ENCODE measurements around the gene GPR149.
"Not testable (repeated sequence)": the region's sequence is repeated elsewhere in the genome, so short reads cannot be mapped to it uniquely, and the experiment has no call there.

Gene GPR149, protein sequence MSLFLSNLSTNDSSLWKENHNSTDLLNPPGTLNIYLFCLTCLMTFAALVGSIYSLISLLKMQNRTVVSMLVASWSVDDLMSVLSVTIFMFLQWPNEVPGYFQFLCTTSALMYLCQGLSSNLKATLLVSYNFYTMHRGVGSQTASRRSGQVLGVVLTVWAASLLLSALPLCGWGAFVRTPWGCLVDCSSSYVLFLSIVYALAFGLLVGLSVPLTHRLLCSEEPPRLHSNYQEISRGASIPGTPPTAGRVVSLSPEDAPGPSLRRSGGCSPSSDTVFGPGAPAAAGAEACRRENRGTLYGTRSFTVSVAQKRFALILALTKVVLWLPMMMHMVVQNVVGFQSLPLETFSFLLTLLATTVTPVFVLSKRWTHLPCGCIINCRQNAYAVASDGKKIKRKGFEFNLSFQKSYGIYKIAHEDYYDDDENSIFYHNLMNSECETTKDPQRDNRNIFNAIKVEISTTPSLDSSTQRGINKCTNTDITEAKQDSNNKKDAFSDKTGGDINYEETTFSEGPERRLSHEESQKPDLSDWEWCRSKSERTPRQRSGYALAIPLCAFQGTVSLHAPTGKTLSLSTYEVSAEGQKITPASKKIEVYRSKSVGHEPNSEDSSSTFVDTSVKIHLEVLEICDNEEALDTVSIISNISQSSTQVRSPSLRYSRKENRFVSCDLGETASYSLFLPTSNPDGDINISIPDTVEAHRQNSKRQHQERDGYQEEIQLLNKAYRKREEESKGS

DNA sequence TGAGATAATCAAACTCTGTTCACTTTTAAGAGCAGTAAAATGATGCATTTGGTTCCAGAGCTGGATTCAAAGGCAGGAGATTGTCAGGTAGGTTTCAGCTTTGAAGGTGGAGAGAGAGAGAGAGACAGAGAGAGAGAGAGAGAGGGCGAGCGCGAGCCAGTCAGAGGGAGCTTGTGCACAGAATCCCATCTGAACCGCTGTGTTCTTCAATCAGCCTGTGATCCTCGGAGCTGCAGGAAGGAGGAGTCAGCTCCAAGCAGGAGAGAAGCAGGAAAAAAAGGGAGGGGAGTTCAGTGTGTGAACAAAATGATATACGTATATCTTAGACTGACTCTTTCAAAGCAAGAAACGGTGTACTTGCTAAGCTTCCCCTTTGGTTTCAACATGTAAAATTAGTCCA is at the start of gene GPR149:
Gene GPR149 (minus strand): TSS at position 177 of the 400 bp plus-strand sequence. CDS start 575 bp downstream, outside the sequence.
- DNase-seq: no peak

DNA sequence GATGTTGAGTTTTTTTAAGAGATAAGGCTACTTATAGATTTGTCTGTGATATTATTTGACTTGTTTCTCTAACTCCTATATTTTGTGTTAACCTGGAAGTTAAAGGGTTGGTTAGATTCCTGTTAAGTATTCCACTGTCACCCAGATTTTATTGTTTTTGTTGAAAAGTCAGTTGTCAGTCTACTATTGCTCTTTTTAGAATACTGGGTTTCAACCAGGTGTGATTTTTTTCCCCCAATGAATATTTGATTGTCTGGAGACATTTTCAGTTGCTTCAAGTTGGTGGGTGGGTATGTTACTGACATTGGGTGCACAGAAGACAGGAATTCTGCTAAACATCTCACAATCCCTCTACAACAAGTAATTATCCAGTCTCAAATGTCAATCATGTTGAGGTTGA is 43.8 kb upstream of the GPR149 start:
- DNase-seq: no peak

DNA sequence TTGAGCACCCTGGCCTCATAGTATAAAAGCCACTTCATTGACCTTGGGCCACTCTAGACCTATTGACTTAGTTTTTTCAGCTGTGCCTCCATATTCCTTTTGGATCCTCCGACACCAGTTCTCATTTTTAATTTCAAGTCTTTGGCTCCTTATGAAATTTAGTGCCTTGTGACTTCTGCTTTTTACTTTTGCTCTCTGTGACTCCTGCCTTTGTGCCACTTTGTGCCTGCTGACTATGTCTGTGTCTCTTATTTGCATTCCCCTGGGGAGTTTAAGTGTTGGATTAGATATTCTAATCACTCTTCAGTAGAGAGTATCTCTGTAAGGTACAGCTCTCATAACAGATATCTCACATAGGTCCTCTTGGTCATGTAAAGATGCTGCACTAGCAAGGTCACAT is 39.6 kb upstream of the GPR149 start:
- DNase-seq: no peak

DNA sequence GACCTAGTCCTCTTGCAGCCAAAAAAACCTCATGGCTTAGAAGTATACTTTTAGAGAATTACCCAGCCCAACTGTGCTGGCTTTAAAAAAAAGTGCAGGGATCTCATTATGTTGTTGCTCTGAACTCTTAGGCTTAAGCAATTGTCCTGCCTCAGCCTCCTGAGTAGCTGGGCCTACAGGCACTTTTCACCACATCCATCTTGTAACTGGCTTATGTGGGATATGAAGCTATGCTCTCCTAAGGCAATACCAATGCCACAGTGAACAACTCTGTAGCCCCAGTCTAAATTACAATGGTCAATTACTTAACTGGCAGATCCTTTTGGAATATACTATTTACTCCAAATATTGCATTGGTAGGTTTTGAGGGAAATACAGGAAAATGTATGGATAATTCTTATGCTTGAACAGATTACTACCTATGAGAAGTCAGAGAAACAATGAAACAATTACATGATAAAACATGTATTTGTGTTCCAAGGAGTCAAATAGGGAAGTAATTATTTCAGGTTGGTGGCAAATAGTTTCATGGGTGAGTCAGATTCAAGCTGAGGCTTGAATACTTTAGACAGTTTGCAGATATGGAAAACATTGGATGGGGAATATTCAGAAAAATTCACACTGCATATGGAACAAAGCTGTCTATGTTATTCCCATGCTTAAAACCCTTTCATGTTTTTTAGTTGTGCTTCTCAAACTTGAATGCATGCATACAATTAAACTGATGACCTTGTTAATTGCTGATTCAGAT is 34.6 kb upstream of the GPR149 start:
- no peak for DNase-seq

DNA sequence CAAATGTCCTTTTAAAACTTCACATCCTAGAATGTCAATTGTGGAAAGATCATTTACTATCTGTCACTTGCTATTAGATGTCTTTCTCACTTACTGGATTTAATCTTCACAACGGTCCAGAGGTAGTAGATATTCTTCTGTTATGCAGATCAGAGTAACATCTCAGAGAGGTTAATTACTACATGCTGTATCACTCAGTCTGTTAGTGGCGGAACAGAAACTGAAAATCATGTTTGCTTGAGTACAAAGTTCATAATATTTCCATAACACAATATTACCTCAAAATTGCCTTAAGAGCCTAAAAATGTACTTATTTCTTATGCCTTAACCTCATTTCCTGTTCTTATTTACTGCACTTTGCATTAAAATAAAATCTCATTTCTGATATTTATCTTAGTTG is 28.6 kb upstream of the GPR149 start:
- no peak for DNase-seq

DNA sequence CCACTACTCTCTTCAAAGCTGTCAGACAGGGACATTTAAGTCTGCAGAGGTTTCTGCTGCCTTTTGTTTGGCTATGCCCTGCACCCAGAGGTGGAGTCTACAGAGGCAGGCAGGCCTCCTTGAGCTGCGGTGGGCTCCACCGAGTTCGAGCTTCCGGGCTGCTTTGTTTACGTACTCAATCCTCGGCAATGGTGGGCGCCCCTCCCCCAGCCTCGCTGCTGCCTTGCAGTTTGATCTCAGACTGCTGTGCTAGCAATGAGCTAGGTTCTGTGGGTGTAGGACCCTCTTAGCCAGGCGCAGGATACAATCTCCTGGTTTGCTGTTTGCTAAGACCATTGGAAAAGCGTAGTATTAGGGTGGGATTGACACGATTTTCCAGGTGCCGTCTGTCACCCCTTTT is 9.1 kb upstream of the GPR149 start:
- DNase-seq: not testable (repeated sequence)

DNA sequence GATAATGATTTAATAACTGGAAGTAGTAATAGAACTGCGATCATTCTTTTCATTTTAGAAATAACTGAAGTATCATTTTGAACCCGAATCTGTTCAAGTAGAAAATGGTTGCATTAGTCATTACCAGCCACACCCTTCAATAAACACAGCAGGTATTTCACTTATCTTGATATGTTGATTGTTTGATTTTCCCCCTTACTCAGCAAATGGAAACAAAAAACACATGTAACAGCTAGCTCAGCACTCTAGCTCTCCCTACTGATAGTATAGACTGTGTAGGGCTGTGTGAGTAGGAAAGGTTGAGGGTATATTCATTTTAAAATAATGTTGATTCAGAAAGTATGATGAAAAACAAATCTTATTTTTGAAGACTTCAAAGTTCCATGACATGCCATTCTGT is 1.1 kb upstream of the GPR149 start:
- no peak for DNase-seq

DNA sequence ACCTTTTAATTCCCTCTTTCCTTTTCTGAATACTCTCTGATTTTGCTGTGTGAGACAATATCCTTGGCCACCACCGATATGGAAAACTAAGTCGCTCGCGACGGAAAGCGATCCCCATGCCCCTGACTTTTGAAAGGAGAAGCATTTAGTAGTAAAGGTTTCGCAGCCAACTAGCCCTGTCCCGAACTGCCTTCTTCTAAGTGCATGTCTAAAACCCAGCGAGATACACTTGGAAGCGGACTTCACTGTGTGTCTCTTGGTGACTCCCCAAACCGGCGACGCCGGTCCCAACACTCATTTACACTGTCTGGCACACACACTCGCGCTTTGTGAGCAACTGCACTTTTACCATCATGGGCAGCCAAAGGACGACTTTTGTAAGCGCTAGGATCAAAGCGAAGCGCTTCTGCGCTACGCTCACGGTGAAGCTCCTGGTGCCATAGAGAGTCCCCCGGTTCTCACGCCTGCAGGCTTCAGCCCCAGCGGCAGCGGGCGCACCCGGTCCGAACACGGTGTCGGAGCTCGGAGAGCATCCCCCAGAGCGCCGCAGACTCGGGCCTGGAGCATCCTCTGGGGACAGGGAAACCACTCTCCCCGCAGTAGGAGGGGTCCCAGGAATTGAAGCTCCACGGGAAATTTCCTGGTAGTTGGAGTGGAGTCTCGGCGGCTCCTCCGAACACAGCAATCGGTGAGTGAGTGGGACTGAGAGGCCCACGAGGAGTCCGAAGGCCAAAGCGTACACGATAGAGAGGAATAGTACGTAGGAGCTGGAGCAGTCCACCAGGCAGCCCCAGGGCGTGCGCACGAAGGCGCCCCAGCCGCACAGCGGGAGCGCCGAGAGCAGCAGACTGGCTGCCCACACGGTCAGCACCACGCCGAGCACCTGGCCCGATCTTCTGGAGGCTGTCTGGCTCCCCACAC is 1.4 kb downstream of the GPR149 start:
- no peak for DNase-seq

DNA sequence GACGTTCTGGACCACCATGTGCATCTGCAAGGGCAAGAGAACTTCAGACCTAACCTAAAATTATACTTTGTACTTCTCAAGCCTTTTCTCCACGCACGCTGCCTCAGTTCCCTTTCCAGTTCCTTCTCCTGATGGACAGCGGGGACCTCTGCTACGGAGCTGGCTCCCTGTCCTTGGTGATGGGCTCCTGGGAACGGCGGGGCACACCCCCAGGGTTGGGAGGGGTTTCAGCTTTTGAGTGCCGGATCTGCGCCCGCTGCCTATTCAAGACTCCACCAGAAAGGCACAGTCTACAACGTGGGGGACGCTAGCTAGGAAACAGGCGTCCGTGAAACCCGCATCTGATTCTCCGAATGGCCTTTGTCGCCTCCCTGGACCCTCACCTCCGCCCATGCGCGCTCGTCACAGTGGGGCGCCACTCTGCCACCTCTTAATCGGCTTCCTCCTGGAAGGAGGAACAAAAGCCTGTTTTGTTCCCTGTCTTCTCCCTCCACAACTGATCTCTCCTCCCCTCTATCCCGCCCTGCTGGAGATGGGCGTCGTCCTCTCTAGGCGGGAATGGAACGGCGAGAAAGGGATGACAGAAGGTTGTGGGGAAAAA is 2.2 kb downstream of the GPR149 start:
- DNase-seq: no peak

DNA sequence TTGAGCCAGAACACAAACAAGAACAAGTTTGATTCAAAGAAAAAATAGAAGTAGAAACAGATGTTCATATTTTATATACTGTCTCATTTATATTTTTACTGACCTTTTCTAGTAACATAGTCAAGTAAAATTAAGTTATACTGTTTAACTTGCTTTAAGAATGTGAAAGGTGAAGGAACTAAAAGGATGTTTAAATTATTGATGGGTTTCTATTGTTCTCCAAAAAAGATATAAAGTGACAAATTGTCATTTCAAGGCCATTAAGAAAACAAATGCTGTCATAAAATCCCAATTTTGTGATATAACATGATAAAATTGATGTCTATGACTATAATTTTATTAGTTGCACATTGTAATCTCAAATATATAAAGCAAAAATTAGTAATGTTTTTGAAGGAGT is 7.3 kb downstream of the GPR149 start:
- DNase-seq: no peak

DNA sequence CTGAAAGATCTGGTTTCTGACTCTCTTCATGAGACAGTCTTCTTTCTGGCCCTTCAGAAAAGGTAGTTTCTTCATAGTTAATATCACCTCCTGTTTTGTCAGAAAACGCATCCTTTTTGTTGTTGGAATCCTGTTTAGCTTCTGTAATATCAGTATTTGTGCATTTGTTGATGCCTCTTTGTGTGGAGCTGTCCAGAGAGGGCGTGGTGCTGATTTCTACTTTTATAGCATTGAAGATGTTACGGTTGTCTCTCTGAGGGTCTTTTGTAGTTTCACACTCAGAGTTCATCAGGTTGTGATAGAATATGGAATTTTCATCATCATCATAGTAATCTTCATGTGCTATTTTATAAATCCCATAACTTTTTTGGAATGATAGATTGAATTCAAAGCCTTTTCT is 8.9 kb downstream of the GPR149 start:
- no peak for DNase-seq

DNA sequence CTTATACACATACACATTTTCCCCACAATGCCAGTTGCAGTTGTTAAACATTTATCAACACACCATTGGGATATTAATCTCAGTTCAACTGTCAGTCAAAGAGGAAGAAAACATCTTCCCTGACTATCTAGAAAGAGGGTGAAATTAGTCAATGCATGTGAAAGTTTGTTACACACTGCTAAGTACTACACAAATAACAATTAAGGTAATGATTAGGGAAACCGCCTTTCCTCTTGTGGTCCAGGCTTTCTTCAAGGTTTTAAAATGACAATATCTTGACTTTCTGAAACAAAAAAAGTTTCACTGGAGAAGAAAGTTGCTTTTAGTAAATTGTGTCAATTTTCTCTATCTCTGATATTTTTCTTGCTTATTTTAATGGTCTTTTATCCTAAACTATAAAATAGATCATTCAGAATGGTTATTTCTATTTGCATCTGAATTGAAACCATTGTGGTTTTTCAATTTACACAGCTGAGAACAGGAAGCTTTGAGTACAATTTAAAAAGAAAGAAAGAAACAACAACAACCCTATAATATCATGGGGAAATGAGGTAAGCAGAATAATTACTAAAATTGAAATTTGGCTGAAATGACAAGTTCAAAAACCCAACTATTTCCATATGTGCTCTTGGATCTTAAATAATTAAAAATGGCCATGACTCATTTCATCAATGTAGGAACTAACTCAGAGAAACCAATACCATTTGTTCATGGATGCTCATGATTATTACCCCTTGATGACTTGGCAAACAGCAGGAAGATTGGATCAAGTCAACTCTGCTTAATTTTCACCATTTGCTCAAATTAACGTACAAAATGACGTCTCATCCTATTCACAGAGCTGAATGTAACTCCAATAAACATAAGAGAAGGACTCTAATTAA is 31.7 kb downstream of the GPR149 start:
- DNase-seq: no peak

DNA sequence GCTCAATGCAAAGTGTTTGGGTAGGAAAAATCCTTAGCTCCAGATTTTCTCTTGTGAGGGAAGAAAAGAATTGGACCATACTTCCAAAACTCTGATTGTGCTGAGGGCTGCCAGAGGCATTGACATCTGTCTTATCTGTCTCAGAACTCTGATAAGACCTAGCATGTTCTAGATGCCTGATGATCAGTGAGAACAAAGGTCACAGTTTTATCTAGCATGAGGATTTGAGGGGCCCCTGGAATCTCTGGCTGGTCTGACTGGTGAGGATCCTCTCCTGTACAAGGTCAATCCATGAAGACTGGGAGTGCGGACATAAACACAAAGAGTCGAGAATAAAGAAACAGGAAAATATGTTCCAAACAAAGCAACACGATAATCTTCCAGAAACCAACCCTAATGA is 40.1 kb downstream of the GPR149 start:
- no peak for DNase-seq

DNA sequence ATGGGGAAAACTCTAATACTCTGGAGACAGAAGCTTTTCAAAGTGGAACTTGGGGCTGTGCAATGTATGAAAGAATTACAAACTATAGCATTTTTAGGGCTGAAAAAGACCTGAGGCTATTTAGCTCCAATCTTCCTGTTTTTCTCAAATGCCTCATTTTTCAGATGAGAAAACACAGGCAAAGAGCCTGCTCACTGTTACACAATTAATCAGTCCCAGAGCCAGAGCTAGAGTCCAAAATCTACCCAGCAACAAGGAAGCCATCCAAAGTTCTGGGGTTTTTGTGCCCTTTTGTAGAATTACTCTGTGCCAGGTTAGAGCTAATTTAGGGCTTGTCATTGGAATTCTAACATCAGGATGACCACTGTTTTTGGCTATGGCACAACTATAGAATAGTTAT is 45.5 kb downstream of the GPR149 start:
- DNase-seq: no peak

DNA sequence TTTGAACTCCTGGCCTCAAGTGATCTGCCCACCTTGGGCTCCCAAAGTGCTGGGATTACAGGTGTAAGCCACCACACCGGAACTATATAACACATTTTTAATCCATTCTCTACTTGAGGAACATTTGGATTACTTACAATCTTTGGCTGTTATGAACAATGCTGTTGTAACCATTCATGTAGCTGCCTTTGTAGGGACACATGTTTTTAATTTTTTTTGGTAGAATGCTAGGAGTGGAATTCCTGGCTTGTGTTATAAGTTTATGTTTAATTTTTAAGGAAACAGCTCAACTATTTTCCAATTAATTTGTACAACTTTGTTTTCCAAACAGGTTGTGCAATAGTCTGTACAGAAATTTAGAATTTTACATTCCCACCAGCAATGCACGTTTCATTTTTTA is 51.7 kb downstream of the GPR149 start:
- DNase-seq: no peak

DNA sequence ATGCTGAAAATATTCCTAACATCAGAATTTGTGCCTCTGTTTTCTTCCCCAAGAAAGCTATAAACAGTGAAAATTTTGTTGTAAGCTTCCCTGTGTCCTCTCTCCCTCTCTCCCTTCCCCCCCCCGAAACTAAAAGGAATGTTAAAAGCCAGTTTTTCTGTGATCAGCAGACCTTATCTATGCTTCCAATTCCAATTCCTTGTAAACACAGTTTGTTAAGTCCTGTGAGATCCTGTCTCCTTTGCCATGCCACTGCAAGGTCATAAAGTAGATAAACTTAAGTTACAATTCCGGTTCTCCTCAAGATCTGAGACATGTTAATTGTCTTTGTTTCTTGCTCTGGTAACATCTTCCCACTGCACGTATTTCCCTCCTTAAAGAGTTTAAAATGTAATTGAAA is 62.8 kb downstream of the GPR149 start:
- no peak for DNase-seq

DNA sequence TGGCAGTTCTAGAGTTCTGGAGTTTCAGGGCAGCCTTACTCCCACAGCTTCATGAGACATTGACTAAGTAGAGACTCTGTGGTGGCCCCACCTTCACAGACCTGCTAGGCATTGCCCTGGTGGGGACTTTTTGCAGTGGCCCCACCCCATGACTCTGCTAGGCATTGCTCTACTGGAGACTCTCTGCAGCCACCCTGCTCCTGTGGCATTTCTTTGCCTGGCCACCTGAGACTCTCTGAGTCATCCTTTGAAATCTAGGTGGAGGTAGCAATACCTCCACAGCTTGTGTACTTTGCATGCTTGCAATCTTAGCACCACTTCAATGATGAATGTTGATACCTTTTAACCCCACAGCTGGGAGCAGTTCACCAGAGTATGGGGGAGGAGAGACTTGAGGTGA is 65.1 kb downstream of the GPR149 start:
- DNase-seq: no peak

DNA sequence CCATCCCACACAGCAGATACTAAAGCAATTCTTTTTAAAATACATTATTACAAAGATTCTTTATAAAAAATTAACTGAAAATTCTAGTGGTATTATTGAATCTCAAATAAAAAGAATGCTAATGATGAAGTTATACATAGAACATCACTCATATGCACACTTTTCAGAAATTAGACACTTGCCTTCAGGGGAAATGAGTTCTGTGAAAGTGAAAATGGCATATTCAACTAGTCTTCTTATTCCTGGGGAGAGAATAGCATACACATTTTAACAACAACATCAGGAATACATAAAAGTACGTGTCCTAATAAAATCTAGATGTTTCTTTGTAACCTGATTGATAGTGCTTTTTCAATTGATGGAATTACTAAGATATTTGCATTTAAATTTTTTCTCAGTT is 68.9 kb downstream of the GPR149 start:
- DNase-seq: no peak

DNA sequence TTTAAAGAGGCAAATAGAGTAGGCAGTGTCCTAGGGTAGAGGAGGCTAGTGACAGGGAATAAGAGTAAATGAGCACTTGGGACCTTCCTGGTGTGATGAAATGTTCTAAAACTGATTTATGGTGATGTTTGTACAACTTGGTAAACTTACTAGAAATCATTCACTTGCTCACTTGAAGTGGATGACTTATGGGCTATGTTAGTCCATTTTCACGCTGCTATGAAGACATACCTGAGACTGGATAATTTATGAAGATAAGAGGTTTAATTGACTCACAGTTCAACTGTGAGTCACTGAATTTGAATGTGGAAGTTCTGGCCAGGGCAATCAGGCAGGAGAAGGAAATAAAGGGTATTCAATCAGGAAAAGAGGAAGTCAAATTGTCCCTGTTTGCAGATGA is 74.0 kb downstream of the GPR149 start:
- DNase-seq: no peak

DNA sequence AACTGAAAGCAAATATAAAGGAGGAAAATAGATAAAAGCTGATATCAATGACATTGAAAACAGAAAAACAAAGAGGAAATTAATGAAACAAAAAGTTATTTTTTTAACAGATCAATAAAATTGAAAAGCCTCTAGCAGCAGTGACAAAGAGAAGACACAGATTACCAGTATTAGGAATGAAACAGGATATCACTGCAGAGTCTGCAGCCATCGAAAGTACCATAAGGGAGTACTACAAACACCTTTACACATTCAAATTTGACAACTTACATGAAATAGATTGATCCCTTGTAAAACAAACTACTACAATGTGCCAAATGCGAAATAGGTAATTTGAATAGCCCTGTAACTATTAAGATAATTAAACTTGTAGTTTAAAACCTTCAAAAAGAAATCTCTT is 80.8 kb downstream of the GPR149 start:
- DNase-seq: no peak
